Stimulated activated CD4-positive, alpha-beta T cell treated with anti-CD3 and anti-CD28 coated beads, Interleukin-12 subunit alpha, Interleukin-12 subunit beta, amount 100 ng/mL, for 48 hours (primary cell): ENCODE data around the gene WDR62.

Source experiments
- DNase-seq, 3 donors: peaks; one replicate each; pipeline ENCODE4 v3.0.0-alpha.2; 2020; ENCODE audit warnings: low read depth in 2 of 3, low spot score in 1 of 3

Gene WDR62

DNA sequence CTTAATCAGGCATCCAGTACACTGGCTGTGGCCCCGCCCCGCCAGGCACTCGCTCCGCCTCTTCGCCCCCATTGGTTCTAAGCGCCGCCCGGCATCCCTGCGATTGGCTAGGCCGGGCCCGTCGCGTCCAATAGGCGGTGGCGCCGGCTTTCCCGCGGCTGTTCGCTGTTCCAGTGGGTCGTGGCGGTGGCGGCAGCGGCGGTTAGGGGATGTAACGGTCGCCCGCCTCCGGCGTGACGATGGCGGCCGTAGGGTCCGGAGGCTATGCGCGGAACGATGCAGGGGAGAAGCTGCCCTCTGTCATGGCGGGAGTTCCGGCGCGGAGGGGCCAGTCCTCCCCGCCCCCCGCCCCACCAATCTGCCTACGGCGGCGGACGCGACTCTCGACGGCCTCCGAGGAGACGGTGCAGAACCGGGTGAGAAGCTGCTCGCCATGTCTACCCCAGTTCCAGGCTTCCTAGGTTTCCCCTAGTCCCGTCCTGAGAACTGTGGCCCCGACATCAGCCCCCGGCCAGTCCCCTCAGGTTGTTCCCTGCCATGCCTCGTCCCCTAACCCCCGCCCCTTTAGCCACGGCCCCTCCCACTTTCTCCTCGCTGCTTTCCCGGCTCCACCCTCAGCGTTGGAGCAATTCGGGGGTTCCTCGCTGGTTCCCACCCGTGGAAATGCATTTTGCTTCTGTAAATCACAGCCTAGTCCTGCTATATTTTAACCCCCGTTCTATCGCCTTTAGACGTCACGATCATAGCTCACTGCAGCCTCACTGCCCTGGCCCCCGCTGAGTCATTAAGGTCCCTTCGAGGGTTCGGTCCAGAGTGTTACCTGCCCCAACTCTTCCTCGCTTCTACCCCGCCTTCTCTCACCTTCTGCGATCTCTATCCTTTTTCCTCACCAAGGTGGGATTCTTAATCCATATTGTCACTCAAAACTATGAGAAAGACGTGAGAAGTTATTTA, at the start of gene WDR62:
Gene WDR62 (plus strand): TSS at position 165 of the 954 bp plus-strand sequence. CDS start 75 bp downstream, at position 240.
- DNase-seq = peak; percentile 89 to 94 (median 93)

GRCh38 chr19:36006955-36007354, 47.7 kb upstream of the WDR62 start:
- DNase-seq = no peak

- no peak for DNase-seq
These were observed 46.2 kb upstream of the WDR62 start, which contains the start of gene SYNE4 for GRCh38 chr19:36008336-36008978. Gene SYNE4 (minus strand): TSS chr19:36008813. CDS start chr19:36008681, 132 bp downstream.

GRCh38 chr19:36009220-36009619, 45.5 kb upstream of the WDR62 start:
- peak in 1 of 3 donors; percentile 62 for DNase-seq

GRCh38 chr19:36009633-36010379, 44.9 kb upstream of the WDR62 start:
- DNase-seq = no peak

- DNase-seq = no peak
These were observed 44.3 kb upstream of the WDR62 start for GRCh38 chr19:36010402-36010801.

DNA sequence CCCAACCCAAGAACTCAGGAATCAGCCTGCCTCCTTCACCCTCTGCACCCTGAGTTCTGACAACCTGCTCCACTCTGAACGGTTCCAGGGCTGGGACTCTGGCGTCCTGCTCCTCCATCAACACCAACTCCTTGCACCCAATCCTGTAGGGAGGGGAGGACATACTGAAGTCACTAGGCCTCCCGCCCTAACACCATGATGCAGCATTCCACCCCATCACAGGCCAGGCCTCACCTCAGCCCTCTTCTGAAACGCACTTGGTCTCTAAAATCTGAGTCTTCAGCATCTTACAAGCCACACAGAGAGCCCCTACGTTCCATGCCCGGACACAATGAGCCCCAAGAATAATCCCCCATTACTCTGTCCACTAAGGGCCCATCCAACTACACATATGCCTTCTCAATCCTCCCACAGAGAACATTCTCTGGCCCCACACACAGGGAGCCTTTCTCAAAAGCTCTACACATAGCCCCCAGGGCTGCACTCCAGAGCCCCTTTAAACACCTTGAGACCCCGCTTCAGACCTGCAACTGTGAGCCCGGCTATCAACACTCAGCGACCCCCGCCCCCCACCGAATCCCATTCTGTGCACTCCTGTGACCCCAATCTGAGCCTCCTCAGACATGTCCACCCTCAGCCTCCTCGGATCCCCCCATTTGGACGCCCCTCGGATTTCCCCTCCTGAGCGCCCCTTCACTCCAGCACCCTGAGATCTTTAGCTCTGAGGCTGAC, 41.3 kb upstream of the WDR62 start:
- no peak for DNase-seq

GRCh38 chr19:36014012-36014924, 40.4 kb upstream of the WDR62 start, which contains the start of gene ALKBH6:
Gene ALKBH6 (minus strand): TSS chr19:36014213. CDS start chr19:36013397, 816 bp downstream.
- DNase-seq = peak; percentile 99 to 100 (median 100)

DNA sequence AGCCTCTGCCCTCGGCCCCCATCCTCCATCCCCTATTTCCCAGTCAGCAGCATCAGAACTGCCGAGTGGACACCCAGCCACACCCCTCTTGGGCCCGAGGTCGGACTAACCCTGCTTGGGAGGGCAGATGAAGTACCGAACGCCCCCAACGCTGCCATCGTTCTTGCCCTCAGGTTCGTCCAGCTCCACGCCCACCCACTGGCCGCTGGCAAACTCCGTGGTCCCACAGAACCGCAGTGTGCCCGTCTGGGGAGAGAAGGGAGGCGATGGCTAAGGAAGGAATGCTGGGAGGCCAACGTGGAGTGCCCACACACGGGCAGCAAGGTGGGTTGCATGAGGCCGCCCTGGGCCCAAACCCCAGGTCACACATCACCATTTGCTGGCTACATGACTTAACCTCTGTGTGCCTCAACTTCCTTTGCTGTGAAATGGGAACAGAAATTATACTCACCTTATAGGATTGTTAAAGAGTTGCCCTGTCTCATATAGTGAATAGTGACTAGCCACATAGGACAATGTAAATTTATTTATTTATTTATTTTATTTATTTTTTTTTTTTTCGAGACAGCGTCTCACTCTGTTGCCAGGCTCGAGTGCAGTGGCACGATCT, 35.5 kb upstream of the WDR62 start:
- no peak for DNase-seq

DNA sequence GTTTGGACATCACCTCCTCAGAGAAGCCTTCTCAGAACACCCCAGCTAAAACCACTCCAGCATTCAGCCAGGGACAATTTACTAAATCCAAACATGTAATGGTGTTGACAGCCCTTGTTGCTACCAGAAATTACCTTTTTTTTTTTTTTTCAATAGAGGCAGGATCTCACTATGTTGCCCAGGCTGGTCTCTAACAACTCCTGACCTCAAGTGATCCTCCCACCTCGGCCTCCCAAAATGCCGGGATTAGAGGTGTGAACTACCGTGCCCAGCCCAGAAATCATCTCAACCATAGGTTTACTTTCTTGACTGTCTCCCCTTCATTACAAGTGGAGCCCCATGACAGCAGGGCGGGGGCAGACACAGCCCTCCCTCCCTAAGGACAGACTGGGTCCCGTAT, 31.3 kb upstream of the WDR62 start:
- DNase-seq = no peak

DNA sequence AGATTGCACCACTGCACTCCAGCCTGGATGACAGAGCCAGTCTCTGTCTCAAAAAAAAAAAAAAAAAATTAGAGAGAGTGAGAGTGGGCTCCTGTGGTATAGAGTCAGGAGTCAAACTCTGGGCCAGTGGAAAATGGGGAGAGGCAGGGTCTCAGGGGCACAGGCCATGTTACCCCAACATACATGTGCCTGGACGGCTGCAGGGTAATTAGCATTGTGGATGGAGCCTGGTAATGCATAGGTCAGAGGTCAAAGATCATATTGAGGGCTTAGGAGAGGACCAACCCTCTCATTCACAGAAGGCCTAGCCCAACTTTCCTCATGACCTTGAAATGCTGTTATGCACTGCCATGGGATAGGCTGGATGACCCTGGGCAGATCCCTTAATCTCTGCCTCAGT, 29.2 kb upstream of the WDR62 start:
- no peak for DNase-seq

GRCh38 chr19:36026091-36026876, 28.4 kb upstream of the WDR62 start:
- no peak for DNase-seq

- DNase-seq = no peak
These were observed 27.0 kb upstream of the WDR62 start for GRCh38 chr19:36027696-36028095.

DNA sequence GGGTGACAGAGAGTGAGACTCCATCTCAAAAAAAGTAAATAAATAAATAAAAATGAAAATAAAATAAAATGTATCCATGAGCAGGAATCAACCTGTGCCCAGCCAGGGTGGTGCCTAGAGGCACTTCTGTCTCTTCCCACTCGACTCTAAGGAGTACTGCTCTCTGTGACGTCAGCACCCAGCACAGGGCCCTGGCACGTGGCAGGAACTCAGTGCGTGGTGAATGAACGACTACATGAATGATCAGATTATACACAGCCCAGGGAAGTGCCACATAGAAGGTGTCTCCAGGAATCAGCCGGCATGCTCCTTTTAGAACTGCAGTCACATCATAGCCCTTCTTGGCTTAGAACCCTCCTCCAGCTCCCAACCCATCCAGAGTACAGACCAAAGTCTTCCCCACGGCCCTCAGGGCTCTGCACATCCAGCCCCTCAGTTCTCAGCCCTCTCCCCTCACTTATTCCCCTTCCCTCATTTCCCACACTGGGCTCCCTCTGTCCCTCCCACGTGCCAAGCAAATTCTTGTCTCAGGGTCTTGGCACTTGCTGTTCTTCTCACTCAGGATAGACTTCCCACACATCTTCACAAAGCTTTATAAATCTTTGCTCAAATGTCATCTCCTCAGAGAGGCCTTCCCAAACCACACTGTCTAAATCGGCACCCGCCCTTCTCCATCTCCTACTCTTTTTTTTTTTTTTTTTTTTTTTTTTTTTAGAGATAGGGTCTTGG, 26.2 kb upstream of the WDR62 start:
- no peak for DNase-seq

DNA sequence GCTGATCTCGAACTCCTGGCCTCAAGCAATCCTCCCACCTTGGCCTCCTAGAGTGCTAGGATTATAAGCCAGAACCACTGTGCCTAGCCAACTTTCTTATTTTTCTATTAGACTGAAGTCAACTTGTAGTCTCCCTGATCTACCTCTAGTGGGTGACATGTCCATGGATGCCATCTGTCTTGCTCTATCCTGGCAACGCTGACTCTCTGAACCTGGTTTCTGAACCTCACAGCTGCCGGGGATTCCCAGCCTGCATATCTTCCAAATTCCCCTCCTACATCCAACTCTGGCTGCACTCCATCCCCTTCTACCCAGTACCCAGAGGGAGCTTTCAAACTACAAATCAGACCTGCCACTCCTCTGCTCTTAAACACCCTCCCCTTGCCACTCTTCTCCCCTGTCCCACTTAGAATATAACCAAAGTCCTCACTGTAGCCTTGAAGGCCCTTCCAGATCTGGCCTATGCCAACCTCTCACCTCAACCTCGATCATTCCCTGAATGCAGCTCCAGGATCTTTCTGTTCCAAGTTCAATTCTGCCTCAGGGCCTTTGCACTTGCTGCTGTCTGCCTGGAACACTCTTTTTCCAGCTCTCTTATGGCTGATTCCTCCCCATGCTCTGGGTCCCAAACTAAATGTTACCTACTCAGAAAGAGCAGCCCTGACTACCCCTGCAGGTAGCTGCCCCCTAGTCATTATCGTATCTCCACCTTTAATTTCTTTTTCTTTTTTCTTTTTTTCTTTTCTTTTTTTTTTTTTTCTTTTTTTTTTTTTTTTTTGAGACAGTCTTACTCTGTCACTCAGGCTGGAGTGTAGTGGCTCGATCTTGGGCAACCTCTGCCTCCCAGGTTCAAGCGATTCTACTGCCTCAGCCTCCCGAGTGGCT, 24.2 kb upstream of the WDR62 start:
- DNase-seq = no peak

- no peak for DNase-seq
These were observed 23.4 kb upstream of the WDR62 start for GRCh38 chr19:36031308-36031707.
